Measurements from ENCODE around the gene MIEF2.

- TF ChIP-seq POLR2A (IDR thresholded peaks at IDR 0.05) = no peak
- TF ChIP-seq CTCF (IDR thresholded peaks at IDR 0.05) = no peak
- no peak for TF ChIP-seq POLR2AphosphoS5 (IDR thresholded peaks at IDR 0.05)
Measured at GRCh38 chr17:18229254-18229653, 31.2 kb upstream of the MIEF2 start.
